Calu3 (cell line): ENCODE results near the gene CLIP4. TPM values are rescaled to one million over a fixed set of nuclear protein-coding genes. Genes with fewer than 3 reads are reported as not detected.

Experiments
- BruUV-seq: library from RNA; stranded (reverse); fragments of 400-500 nt; replicated peaks from 2 replicates; lab custom pipeline; 2021; lab: Mats Ljungman, UMichigan
- CTCF ChIA-PET: fragments of 300-600 bp; sonication (Branson Sonifier 250); formaldehyde crosslinking; loops from one replicate; lab custom pipeline; 2022; ENCODE audit warnings: antibody characterized with exemption; lab: Charles Lee
- DNase-seq: peaks from one replicate; pipeline ENCODE4 v3.0.0; 2022
- H3K27ac Mint-ChIP-seq: one replicate; pipeline ENCODE4 v1.8.0; 2022; ENCODE audit warnings: mixed read lengths; ENCODE audit not compliant: unreplicated experiment
- H3K27me3 Mint-ChIP-seq: one replicate; pipeline ENCODE4 v1.8.0; 2022; ENCODE audit warnings: mixed read lengths; ENCODE audit not compliant: unreplicated experiment
- H3K36me3 Mint-ChIP-seq: one replicate; pipeline ENCODE4 v1.8.0; 2022; ENCODE audit warnings: mild to moderate bottlenecking, moderate library complexity, mixed read lengths; ENCODE audit not compliant: insufficient read depth, unreplicated experiment
- H3K4me1 Mint-ChIP-seq: one replicate; pipeline ENCODE4 v1.8.0; 2022; ENCODE audit warnings: mild to moderate bottlenecking, low read depth, mixed read lengths; ENCODE audit not compliant: unreplicated experiment
- H3K4me3 Mint-ChIP-seq: one replicate; pipeline ENCODE4 v1.8.0; 2022; ENCODE audit warnings: mild to moderate bottlenecking, low read depth, moderate library complexity, mixed read lengths; ENCODE audit not compliant: unreplicated experiment
- H3K9me3 Mint-ChIP-seq: one replicate; pipeline ENCODE4 v1.8.0; 2022; ENCODE audit warnings: low read depth, mixed read lengths; ENCODE audit not compliant: unreplicated experiment
- CTCF ChIP-seq: fragments of 200-600 bp; IDR thresholded peaks from one replicate; pipeline ENCODE4 v1.8.0; 2022; ENCODE audit warnings: antibody characterized with exemption; ENCODE audit not compliant: unreplicated experiment
- intact Hi-C: fragments of 100-400 bp; cut with micrococcal nuclease; formaldehyde crosslinking; loops from one replicate; pipeline ENCODE4 v1.10.0; 2022; ENCODE audit not compliant: unreplicated experiment
- total RNA-seq: library from RNA; stranded (reverse); gene quantifications from 2 replicates; pipeline ENCODE4 v1.2.3, GENCODE V29; 2022

CLIP4 gene
- total RNA-seq, 1 experiment from 2014 or later: 184 TPM

- peak overlapping the region; percentile 100 for H3K27ac Mint-ChIP-seq
- peak overlapping the region; percentile 94 for H3K4me3 Mint-ChIP-seq
- CTCF ChIA-PET: interaction anchor here (0.9 to 1.1 kb wide), 4 partner anchors 15 to 69 kb away, joined by 3 to 4 read pairs (median 3); no protein-coding TSS in a partner anchor
- H3K4me1 Mint-ChIP-seq: peaks cover 67% of the 10 kb centered on the region
- DNase-seq: peak; percentile 82
- TF ChIP-seq CTCF: no peak
- peaks cover 59% of the 10 kb centered on the region for H3K36me3 Mint-ChIP-seq
- BruUV-seq: no TSS peak
- no peaks in the 10 kb centered on the region for H3K9me3 Mint-ChIP-seq
- intact Hi-C loops: loop anchor here (5.0 to 10.0 kb wide), 3 partner anchors 57 to 159 kb away; no protein-coding TSS in a partner anchor
- no peaks in the 10 kb centered on the region for H3K27me3 Mint-ChIP-seq
These were observed 1.3 kb upstream of the CLIP4 start for GRCh38 chr2:29113891-29114321.

GRCh38 chr2:29114586-29114945, 649 bp upstream of the CLIP4 start:
- Mint-ChIP-seq H3K27me3 (no peaks in the 10 kb centered on the region), H3K4me3 (peak overlapping the region; percentile 94), H3K4me1 (peaks cover 70% of the 10 kb centered on the region), H3K27ac (peak overlapping the region; percentile 100), H3K36me3 (peaks cover 66% of the 10 kb centered on the region), H3K9me3 (no peaks in the 10 kb centered on the region)
- DNase-seq: no peak
- intact Hi-C loops: loop anchor here (5.0 to 10.0 kb wide), 3 partner anchors 57 to 160 kb away; no protein-coding TSS in a partner anchor
- CTCF ChIA-PET: interaction anchor here (1.1 kb wide), 1 partner anchor 16 kb away, joined by 3 read pairs; no protein-coding TSS in a partner anchor
- no peak for TF ChIP-seq CTCF
- TSS peak; percentile 62 for BruUV-seq

GRCh38 chr2:29115797-29116781, 874 bp downstream of the CLIP4 start:
- Mint-ChIP-seq H3K4me3 (peak overlapping the region; percentile 79), H3K9me3 (no peaks in the 10 kb centered on the region), H3K4me1 (peaks cover 65% of the 10 kb centered on the region), H3K27me3 (no peaks in the 10 kb centered on the region), H3K36me3 (peaks cover 81% of the 10 kb centered on the region), H3K27ac (peak overlapping the region; percentile 97)
- TF ChIP-seq CTCF: no peak
- TSS peak; percentile 57 for BruUV-seq
- intact Hi-C loops: loop anchor here (10.0 kb wide), 1 partner anchor 161 kb away; no protein-coding TSS in a partner anchor
- CTCF ChIA-PET: interaction anchor here (0.6 to 3.6 kb wide), 3 partner anchors 10 to 78 kb away, joined by 4 to 20 read pairs (median 15); no protein-coding TSS in a partner anchor
- peak; percentile 73 for DNase-seq

GRCh38 chr2:29117636-29118303, 2.6 kb downstream of the CLIP4 start:
- CTCF ChIA-PET: interaction anchor here (0.7 to 3.6 kb wide), 5 partner anchors 12 to 1434 kb away, joined by 4 to 20 read pairs (median 10); no protein-coding TSS in a partner anchor
- peak overlapping the region; percentile 97 for H3K27ac Mint-ChIP-seq
- H3K27me3 Mint-ChIP-seq: no peaks in the 10 kb centered on the region
- peaks cover 48% of the 10 kb centered on the region for H3K4me1 Mint-ChIP-seq
- TSS peak; percentile 69 for BruUV-seq
- peaks cover 95% of the 10 kb centered on the region for H3K36me3 Mint-ChIP-seq
- H3K9me3 Mint-ChIP-seq: no peaks in the 10 kb centered on the region
- H3K4me3 Mint-ChIP-seq: peak overlapping the region; percentile 79
- DNase-seq: no peak
- intact Hi-C loops: loop anchor here (10.0 kb wide), 1 partner anchor 163 kb away; no protein-coding TSS in a partner anchor
- no peak for TF ChIP-seq CTCF
